GM23338 (cell line): ENCODE data around the gene MOB3C.

Experiments used
- CTCF ChIP-seq, 2 experiments: fragments of 200-600 bp in 1 of 2; sonication (generic) in 1 of 2; conservative IDR thresholded peaks; 2 replicates each; pipeline versions ENCODE4 v1.5.1 to v1.6.1; 2016 to 2017; ENCODE audit warnings: antibody characterized with exemption in 2 of 2, low read depth in 2 of 2, mild to moderate bottlenecking in 2 of 2, moderate library complexity in 1 of 2
- EZH2 ChIP-seq: fragments of 200-600 bp; sonication (generic); IDR thresholded peaks from one replicate; pipeline ENCODE4 v1.8.0; 2017; ENCODE audit warnings: antibody characterized with exemption, mild to moderate bottlenecking, low read depth; ENCODE audit not compliant: unreplicated experiment
- POLR2AphosphoS5 ChIP-seq: IDR thresholded peaks from 2 replicates; pipeline ENCODE4 v1.6.1; 2016; ENCODE audit warnings: antibody characterized with exemption, low read depth
- TF ChIP-seq, protein P1 (sequence below): IDR thresholded peaks from one replicate; pipeline ENCODE4 v1.6.1; 2018; ENCODE audit warnings: antibody characterized with exemption; ENCODE audit not compliant: unreplicated experiment

DNA sequence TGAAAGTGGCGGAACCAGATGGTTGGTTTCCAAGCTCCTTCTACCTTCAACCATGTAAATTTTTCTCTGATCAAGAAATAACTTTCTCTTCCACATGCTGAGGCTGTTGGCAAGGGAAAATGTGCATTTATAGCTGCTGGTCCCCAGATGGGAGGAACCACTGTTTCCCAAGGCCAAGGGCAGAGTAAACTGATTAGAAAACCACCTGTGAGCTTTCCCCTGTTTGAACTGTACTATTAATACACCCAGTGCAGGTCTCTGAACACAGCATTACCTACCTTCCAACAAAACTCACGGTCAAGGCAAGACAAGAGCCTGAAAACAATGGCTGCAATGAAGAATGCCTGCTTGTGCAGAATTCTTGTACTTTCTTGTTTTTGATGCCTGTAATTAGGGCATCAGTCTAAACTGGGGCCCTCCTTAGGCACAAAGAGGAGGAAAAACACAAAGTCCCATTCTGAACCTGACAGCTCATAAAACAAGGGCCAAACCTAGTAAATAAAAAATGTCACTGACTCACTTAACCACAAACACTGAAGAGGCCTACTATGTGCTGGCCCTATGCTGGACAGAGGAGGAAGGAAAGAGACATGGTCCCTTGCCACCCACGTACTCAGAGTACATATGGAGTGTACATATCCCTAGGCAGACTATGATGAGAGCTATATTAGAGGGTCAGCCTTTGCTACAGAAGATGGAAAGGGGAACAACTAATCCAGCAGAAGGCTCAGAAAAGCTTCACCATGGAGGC is 15.2 kb downstream of the MOB3C start:
- TF ChIP-seq CTCF (conservative IDR thresholded peaks at IDR 0.05; ENCODE audit: low read depth in 2 of 2) (no peak), EZH2 (no peak), POLR2AphosphoS5 (no peak)
- TF ChIP-seq, protein P1, sequence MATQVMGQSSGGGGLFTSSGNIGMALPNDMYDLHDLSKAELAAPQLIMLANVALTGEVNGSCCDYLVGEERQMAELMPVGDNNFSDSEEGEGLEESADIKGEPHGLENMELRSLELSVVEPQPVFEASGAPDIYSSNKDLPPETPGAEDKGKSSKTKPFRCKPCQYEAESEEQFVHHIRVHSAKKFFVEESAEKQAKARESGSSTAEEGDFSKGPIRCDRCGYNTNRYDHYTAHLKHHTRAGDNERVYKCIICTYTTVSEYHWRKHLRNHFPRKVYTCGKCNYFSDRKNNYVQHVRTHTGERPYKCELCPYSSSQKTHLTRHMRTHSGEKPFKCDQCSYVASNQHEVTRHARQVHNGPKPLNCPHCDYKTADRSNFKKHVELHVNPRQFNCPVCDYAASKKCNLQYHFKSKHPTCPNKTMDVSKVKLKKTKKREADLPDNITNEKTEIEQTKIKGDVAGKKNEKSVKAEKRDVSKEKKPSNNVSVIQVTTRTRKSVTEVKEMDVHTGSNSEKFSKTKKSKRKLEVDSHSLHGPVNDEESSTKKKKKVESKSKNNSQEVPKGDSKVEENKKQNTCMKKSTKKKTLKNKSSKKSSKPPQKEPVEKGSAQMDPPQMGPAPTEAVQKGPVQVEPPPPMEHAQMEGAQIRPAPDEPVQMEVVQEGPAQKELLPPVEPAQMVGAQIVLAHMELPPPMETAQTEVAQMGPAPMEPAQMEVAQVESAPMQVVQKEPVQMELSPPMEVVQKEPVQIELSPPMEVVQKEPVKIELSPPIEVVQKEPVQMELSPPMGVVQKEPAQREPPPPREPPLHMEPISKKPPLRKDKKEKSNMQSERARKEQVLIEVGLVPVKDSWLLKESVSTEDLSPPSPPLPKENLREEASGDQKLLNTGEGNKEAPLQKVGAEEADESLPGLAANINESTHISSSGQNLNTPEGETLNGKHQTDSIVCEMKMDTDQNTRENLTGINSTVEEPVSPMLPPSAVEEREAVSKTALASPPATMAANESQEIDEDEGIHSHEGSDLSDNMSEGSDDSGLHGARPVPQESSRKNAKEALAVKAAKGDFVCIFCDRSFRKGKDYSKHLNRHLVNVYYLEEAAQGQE = no peak
